ENCODE measurements around the gene SF3B4. TPM values are rescaled to one million over a fixed set of nuclear protein-coding genes. Genes with fewer than 3 reads are reported as not detected.
A peak's percentile ranks its signal among the peaks of the same experiment; 100 is the strongest.
"Not testable (repeated sequence)": the region's sequence is repeated elsewhere in the genome, so short reads cannot be mapped to it uniquely, and the experiment has no call there.

SF3B4 gene
- total and polyA plus RNA-seq, 2 of the 8 experiments (the other 6 are each of a cell fraction or from before 2014, with no cell fraction given): 81.1 to 122 TPM

GRCh38 chr1:149940427-149940826, 12.8 kb upstream of the SF3B4 start (continued):
- TF ChIP-seq ATF3 (IDR thresholded peaks at IDR 0.05; ENCODE audit: insufficient read depth, low read depth, low read length) (no peak), BCL11A (IDR thresholded peaks at IDR 0.05; ENCODE audit: low read depth in 2 of 2, low read length in 2 of 2) (no peak), RXRA (IDR thresholded peaks at IDR 0.05; ENCODE audit: insufficient read depth, low read depth, low read length) (no peak), GTF2F1 (IDR thresholded peaks at IDR 0.05; ENCODE audit: borderline replicate concordance, low read depth, low read length) (no peak), JUN (IDR thresholded peaks at IDR 0.05; ENCODE audit: low read depth, low read length) (no peak)

- ChIA-PET CTCF (ENCODE audit: partially characterized antibody) (interaction anchor here (1.0 to 2.3 kb wide), 3 partner anchors 10 to 249 kb away, joined by 3 to 6 read pairs (median 5); a partner anchor contains a TSS), POLR2A (ENCODE audit: partially characterized antibody) (interaction anchor here (0.7 to 5.8 kb wide), 12 partner anchors 9 to 225 kb away, joined by 3 to 65 read pairs (median 4); partner anchors contain the start of genes BOLA1 and SF3B4)
- not testable (repeated sequence) for H3K36me3 ChIP-seq (ENCODE audit: control insufficient read depth in 2 of 4, insufficient read depth in 4 of 4, low read length in 3 of 4); H3K9me3 ChIP-seq (ENCODE audit: insufficient read depth in 2 of 2, low read depth in 1 of 2, low read length in 1 of 2); H3K14ac ChIP-seq (ENCODE audit: insufficient read length); H4K8ac ChIP-seq (ENCODE audit: extremely low read depth, insufficient read depth, low read length); H2AK5ac ChIP-seq (ENCODE audit: low read depth, low read length); H3K27me3 ChIP-seq (replicated peaks in 1 of 4; ENCODE audit: control insufficient read depth in 3 of 4, extremely low read depth in 1 of 4, insufficient read depth in 3 of 4, low read length in 3 of 4); H4K91ac ChIP-seq (replicated peaks; ENCODE audit: insufficient read length, low read length); H2AFZ ChIP-seq (ENCODE audit: low read length); H2BK20ac ChIP-seq (ENCODE audit: low read length); H4K20me1 ChIP-seq (replicated peaks in 1 of 2; ENCODE audit: control insufficient read depth in 1 of 2, insufficient read depth in 2 of 2, low read length in 2 of 2); H3K9ac ChIP-seq (replicated peaks in 1 of 4; ENCODE audit: extremely low read depth in 1 of 4, low read depth in 3 of 4, low read length in 3 of 4); H2BK15ac ChIP-seq (ENCODE audit: low read length); H3K56ac ChIP-seq (replicated peaks; ENCODE audit: insufficient read length, low read depth, low read length); H3K79me2 ChIP-seq (ENCODE audit: control insufficient read depth in 1 of 2, insufficient read depth in 2 of 2, low read length in 2 of 2); H3K23me2 ChIP-seq (ENCODE audit: low read depth, low read length); H3K4ac ChIP-seq (replicated peaks; ENCODE audit: insufficient read length, low read depth, low read length); DNase-seq (ENCODE audit: low read depth in 1 of 2, low spot score in 2 of 2); H2BK12ac ChIP-seq (ENCODE audit: low read depth, low read length); H3K79me1 ChIP-seq (ENCODE audit: low read depth, low read length); H2BK120ac ChIP-seq (replicated peaks; ENCODE audit: low read depth, low read length); H3K23ac ChIP-seq (ENCODE audit: insufficient read length); FAIRE-seq
- peaks cover 5 to 22% (median 13%) of the 10 kb centered on the region in 4 experiments for H3K4me1 ChIP-seq (replicated peaks in 1 of 4; ENCODE audit: control insufficient read depth in 3 of 4, insufficient read depth in 4 of 4, low read length in 3 of 4)
- peak overlapping the region in 1 of 4 experiments; percentile 30; a peak in 3 of 8 replicates for H3K4me3 ChIP-seq (ENCODE audit: extremely low read depth in 1 of 4, insufficient read depth in 2 of 4, low read depth in 3 of 4, low read length in 4 of 4)
- 0 out of 2 replicates have a peak overlapping the region, but pooled peaks have one; percentile 67 for H3K18ac ChIP-seq (ENCODE audit: extremely low read depth, low read length)
- H3K27ac ChIP-seq (ENCODE audit: low read depth, low read length): 0 out of 2 replicates have a peak overlapping the region, but pooled peaks have one; percentile 76
- peak overlapping the region; percentile 60 for H2BK5ac ChIP-seq (ENCODE audit: low read depth, low read length)
- WGBS, 2 experiments (ENCODE audit: extremely low coverage in 1 of 2, insufficient coverage in 1 of 2, insufficient read length in 1 of 2, insufficient replicate concordance in 2 of 2, low coverage in 1 of 2, low lambda C conversion rate in 2 of 2, missing lambda C conversion rate in 1 of 2): 28% methylated on average over 7 of the region's 13 CpGs; no CpG with 5 or more reads in 1 of the 2 experiments
- H4K5ac ChIP-seq (ENCODE audit: insufficient read length, low read depth, low read length): peak overlapping the region; percentile 77
- H3K4me2 ChIP-seq (ENCODE audit: insufficient read depth in 1 of 2, low read depth in 2 of 2, low read length in 2 of 2): peak overlapping the region; percentile 62 to 94
These were observed 11.0 kb upstream of the SF3B4 start for GRCh38 chr1:149938668-149939003.

Data from H1 (cell line).